IPS-15b (cell line): ENCODE measurements around the gene RAET1E.

Source experiments
- H3K27me3 ChIP-seq: one replicate; pipeline ENCODE4 v1.6.1; 2013; ENCODE audit warnings: low read length; ENCODE audit not compliant: control insufficient read depth, insufficient read depth
- H3K36me3 ChIP-seq: one replicate; pipeline ENCODE4 v1.6.1; 2013; ENCODE audit warnings: low read length; ENCODE audit not compliant: control insufficient read depth, insufficient read depth
- H3K4me1 ChIP-seq: one replicate; pipeline ENCODE4 v1.6.1; 2013; ENCODE audit warnings: mild to moderate bottlenecking, low read length; ENCODE audit not compliant: control insufficient read depth, insufficient read depth
- H3K4me3 ChIP-seq: one replicate; pipeline ENCODE4 v1.5.1; 2013; ENCODE audit warnings: low read depth, low read length
- H3K9ac ChIP-seq: one replicate; pipeline ENCODE4 v1.6.1; 2013; ENCODE audit warnings: low read depth, mild to moderate bottlenecking, low read length
- H3K9me3 ChIP-seq: one replicate; pipeline ENCODE4 v1.6.1; 2013; ENCODE audit warnings: mild to moderate bottlenecking, low read length; ENCODE audit not compliant: control insufficient read depth, insufficient read depth

RAET1E gene

GRCh38 chr6:149881860-149882259, 16.1 kb downstream of the RAET1E start:
- Histone ChIP-seq H3K9ac (no peak overlapping the region), H3K4me1 (no peaks in the 10 kb centered on the region), H3K27me3 (peaks cover 17% of the 10 kb centered on the region), H3K36me3 (no peaks in the 10 kb centered on the region), H3K9me3 (no peaks in the 10 kb centered on the region), H3K4me3 (no peak overlapping the region)

DNA sequence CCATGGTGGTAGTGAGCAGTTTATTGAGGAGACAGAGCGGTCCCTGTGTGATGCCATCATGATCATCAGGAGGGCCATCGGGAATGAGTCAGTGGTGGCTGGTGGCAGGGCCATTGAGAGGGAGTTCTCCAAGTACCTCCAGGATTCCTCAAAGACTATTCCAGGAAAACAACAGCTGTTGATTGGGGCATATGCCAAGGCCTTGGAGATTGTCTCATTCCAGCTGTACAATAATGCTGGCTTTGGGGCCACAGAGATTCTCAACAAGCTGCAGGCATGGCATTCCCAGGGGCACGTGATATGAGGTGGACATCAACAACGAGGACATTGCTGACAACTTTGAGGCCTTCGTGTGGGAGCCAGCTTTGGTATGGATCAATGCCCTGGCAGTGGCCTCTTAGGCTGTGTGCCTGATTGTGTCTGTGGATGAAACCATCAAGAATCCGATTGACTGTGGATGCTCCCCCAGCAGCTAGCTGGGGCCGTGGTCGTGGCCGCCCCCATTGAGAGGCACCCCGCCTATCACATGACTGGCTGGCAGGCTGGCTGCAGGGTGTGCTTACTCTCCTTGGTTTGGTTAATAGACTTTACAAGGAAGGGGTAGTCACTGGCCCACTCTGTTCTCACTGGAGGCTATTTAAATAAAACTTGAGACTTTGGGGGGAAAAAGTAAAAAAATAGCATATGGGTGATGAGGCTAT, 16.7 kb downstream of the RAET1E start:
- H3K9ac ChIP-seq: no peak overlapping the region
- no peak overlapping the region for H3K4me3 ChIP-seq

DNA sequence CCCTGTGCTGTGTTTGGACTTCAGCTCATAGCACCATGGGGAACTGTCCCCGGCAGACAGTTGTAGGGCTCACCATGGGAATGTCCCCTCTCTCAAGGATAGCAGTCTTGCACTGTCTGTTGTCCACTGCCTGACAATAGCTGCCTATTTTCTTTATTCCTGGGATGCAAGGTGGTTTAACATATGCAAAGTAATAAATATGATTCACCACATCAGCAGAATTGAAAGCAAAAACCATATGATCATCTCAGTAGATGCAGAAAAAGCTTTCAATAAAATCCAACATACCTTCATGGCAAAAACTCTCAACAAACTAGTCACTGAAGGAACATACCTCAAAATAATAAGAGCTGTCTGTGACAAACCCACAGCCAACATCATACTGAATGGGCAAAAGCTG, 20.3 kb downstream of the RAET1E start:
- H3K9ac ChIP-seq: no peak overlapping the region
- H3K36me3 ChIP-seq: no peaks in the 10 kb centered on the region
- H3K4me1 ChIP-seq: no peaks in the 10 kb centered on the region
- no peaks in the 10 kb centered on the region for H3K27me3 ChIP-seq
- no peak overlapping the region for H3K4me3 ChIP-seq
- H3K9me3 ChIP-seq: no peaks in the 10 kb centered on the region

More for the DNA sequence above, 16.7 kb downstream of the RAET1E start:
- Histone ChIP-seq H3K36me3 (no peaks in the 10 kb centered on the region), H3K4me1 (no peaks in the 10 kb centered on the region), H3K27me3 (peaks cover 17% of the 10 kb centered on the region), H3K9me3 (no peaks in the 10 kb centered on the region)

DNA sequence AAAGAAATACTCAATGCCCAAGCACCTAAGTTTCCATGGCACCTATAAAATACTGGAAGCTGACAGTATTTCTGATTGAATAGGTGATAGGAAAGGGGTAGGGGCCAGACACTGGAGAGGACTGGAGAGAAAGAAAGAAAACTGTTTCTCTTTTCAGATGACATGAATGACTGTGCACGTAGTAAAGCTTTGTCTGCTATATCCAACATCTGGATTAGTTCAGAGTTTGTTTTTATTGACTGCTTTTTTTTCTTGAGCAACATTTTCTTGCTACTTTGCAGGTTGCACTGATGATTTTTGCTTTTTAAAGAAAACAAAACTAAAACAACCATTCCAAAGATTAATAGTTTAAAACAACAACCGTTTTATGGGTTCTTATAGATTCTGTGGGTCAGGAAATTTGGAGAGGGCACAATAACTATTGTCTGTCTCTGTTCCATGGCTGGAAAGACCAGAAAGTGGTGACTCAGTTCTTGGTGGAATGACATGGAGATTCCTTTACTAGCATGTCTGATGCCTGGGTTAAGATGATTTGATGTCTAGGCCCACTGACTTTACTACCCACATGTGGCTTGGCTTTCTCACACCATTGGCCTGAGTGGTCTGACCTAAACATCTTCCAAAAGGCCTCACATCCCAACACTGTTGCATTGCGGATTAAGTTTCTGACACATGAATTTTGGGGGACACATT, 21.5 kb downstream of the RAET1E start:
- H3K4me3 ChIP-seq: no peak overlapping the region

GRCh38 chr6:149872233-149872632, 25.7 kb downstream of the RAET1E start:
- Histone ChIP-seq H3K36me3 (no peaks in the 10 kb centered on the region), H3K9ac (no peak overlapping the region), H3K27me3 (no peaks in the 10 kb centered on the region), H3K9me3 (no peaks in the 10 kb centered on the region), H3K4me1 (peaks cover 10% of the 10 kb centered on the region), H3K4me3 (no peak overlapping the region)

More for the DNA sequence above, 21.5 kb downstream of the RAET1E start:
- Histone ChIP-seq H3K36me3 (no peaks in the 10 kb centered on the region), H3K4me1 (no peaks in the 10 kb centered on the region), H3K27me3 (no peaks in the 10 kb centered on the region), H3K9me3 (no peaks in the 10 kb centered on the region), H3K9ac (no peak overlapping the region)

DNA sequence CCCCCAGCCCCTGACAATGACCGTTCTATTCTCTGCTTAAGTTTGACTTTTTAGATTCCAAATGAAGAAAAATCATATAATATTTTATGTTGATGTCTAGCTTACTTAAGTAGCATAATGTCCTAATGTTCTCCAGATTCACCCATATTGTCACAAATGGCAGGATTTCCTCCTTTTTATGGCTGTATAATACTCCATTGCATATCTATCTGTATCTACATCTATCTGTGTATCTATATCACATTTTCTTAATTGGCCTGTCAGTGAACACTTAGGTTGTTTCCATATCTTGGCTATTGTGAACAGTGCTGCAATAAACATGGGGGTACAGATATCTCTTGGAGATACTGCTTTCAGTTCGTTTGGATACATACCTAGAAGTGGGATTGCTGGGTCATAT, 26.7 kb downstream of the RAET1E start:
- H3K36me3 ChIP-seq: no peaks in the 10 kb centered on the region
- peaks cover 10% of the 10 kb centered on the region for H3K4me1 ChIP-seq
- no peak overlapping the region for H3K9ac ChIP-seq
- H3K9me3 ChIP-seq: no peaks in the 10 kb centered on the region
- no peaks in the 10 kb centered on the region for H3K27me3 ChIP-seq
- no peak overlapping the region for H3K4me3 ChIP-seq

GRCh38 chr6:149869275-149869892, 28.5 kb downstream of the RAET1E start:
- no peaks in the 10 kb centered on the region for H3K27me3 ChIP-seq
- no peak overlapping the region for H3K4me3 ChIP-seq
- no peaks in the 10 kb centered on the region for H3K36me3 ChIP-seq
- H3K4me1 ChIP-seq: peaks cover 10% of the 10 kb centered on the region
- no peak overlapping the region for H3K9ac ChIP-seq
- no peaks in the 10 kb centered on the region for H3K9me3 ChIP-seq

GRCh38 chr6:149867876-149868640, 29.9 kb downstream of the RAET1E start:
- no peak overlapping the region for H3K9ac ChIP-seq
- no peak overlapping the region for H3K4me3 ChIP-seq
- H3K27me3 ChIP-seq: no peaks in the 10 kb centered on the region
- H3K36me3 ChIP-seq: no peaks in the 10 kb centered on the region
- H3K9me3 ChIP-seq: no peaks in the 10 kb centered on the region
- H3K4me1 ChIP-seq: peaks cover 10% of the 10 kb centered on the region

DNA sequence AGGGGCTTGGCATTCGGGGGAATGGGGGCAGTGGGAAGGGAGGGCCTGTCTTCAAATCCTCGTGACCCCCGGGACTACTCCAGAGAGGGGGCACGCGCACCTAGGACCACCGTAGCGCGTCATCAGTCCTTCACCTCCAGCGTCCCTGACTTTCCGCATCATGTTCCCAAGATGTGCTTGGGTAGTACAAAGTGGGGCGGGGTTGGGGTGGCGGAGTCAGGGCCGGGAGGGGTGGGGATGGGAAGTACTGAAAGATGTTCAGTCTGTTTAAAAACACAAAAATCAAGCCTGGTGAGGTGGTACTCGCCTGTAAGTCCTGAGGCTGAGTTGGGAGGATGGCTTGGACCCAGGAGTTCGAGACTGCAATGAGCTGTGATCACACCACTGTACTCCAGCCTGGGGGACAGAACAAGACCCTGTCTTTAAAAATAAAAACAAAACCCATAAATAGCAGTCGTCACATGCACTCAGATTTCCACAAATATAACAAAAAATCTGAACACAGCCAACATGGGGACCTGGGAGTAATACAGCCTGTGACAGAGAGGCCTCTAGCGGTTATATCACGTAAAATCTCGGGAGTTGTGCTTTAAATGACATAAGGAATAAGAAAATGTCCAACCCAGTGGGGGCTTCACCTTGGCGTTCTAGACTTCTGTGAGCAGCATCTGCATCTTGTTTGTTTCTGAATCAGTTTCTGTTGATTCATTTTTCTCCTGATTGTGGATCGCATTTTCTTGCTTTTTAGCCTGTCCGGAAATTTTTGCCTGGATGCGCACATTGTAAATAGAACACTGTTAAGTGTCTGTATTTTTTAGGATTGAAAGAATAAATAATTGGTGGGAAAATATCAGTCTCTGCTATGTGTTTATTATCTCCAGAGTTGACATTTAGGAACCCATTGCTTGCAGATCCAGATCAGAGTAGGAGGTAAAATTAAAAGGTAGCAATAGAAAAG, 33.1 kb downstream of the RAET1E start:
- Histone ChIP-seq H3K4me1 (peaks cover 15% of the 10 kb centered on the region), H3K9me3 (no peaks in the 10 kb centered on the region), H3K4me3 (peak overlapping the region; percentile 72), H3K27me3 (peaks cover 20% of the 10 kb centered on the region), H3K9ac (peak overlapping the region; percentile 37), H3K36me3 (no peaks in the 10 kb centered on the region)

- Histone ChIP-seq H3K36me3 (no peaks in the 10 kb centered on the region), H3K9ac (peak within 1 kb of the TSS; percentile 54), H3K4me1 (peaks cover 16% of the 10 kb centered on the region), H3K9me3 (no peaks in the 10 kb centered on the region), H3K27me3 (peaks cover 20% of the 10 kb centered on the region), H3K4me3 (peak within 1 kb of the TSS; percentile 72)
Observed at GRCh38 chr6:149863698-149864577, 34.0 kb downstream of the RAET1E start, which contains the start of gene LRP11. Gene LRP11 (minus strand): TSS chr6:149864359. CDS start chr6:149864020, 339 bp downstream.
